ENCODE measurements around the gene LMF2. TPM values are rescaled to one million over a fixed set of nuclear protein-coding genes. Genes with fewer than 3 reads are reported as not detected.

The LMF2 gene
- total RNA-seq, 1 donor from 2014 or later: 93.2 TPM

- TF ChIP-seq CTCF (IDR thresholded peaks at IDR 0.05; ENCODE audit: insufficient read depth, low read depth, low read length) (no peak), EZH2 (IDR thresholded peaks at IDR 0.05; ENCODE audit: insufficient read depth, low read length) (no peak)
- peak within 1 kb of the TSS; percentile 90 for H3K4me3 Mint-ChIP-seq (ENCODE audit: unreplicated experiment)
- Histone ChIP-seq H3K79me2 (ENCODE audit: insufficient read depth, low read length) (peaks cover 44% of the 10 kb centered on the region), H3K27me3 (ENCODE audit: insufficient read depth, low read length) (peaks cover under 1% of the 10 kb centered on the region), H3K4me2 (ENCODE audit: low read length) (peak within 1 kb of the TSS; percentile 93), H2AFZ (ENCODE audit: low read depth, low read length) (peak within 1 kb of the TSS; percentile 88), H4K20me1 (ENCODE audit: insufficient read depth, low read length) (peaks cover 42% of the 10 kb centered on the region), H3K4me1 (ENCODE audit: insufficient read depth, low read length) (peaks cover 27% of the 10 kb centered on the region), H3K4me3 (ENCODE audit: insufficient read depth, low read depth, low read length) (peak within 1 kb of the TSS; percentile 63), H3K36me3 (ENCODE audit: insufficient read depth, low read length) (no peaks in the 10 kb centered on the region), H3K9ac (ENCODE audit: low read length) (peak within 1 kb of the TSS; percentile 88), H3K9me3 (ENCODE audit: insufficient read depth, low read depth, low read length) (no peaks in the 10 kb centered on the region), H3K27ac (ENCODE audit: low read depth, low read length) (peak within 1 kb of the TSS; percentile 73)
- H3K27me3 Mint-ChIP-seq (ENCODE audit: low read depth, unreplicated experiment): peaks cover 21% of the 10 kb centered on the region
- FAIRE-seq: no peak
- DNase-seq (ENCODE audit: low read depth): peak; percentile 64
- no peaks in the 10 kb centered on the region for H3K9me3 Mint-ChIP-seq (ENCODE audit: unreplicated experiment)
- H3K27ac Mint-ChIP-seq (ENCODE audit: unreplicated experiment): peak within 1 kb of the TSS; percentile 83
- peaks cover 4% of the 10 kb centered on the region for H3K36me3 Mint-ChIP-seq (ENCODE audit: low read depth, unreplicated experiment)
- H3K4me1 Mint-ChIP-seq (ENCODE audit: low read depth, unreplicated experiment): peaks cover 17% of the 10 kb centered on the region
These were observed 32.5 kb downstream of the LMF2 start, which contains the start of gene SBF1 for GRCh38 chr22:50474710-50475651. TSS of gene SBF1 (minus strand) at chr22:50475035. CDS start at chr22:50474840, 195 bp downstream.

GRCh38 chr22:50473855-50474671 is 33.4 kb downstream of the LMF2 start:
- Histone ChIP-seq H3K4me1 (ENCODE audit: insufficient read depth, low read length) (peaks cover 36% of the 10 kb centered on the region), H3K4me3 (ENCODE audit: insufficient read depth, low read depth, low read length) (peak overlapping the region; percentile 63), H3K36me3 (ENCODE audit: insufficient read depth, low read length) (no peaks in the 10 kb centered on the region), H3K27ac (ENCODE audit: low read depth, low read length) (peak overlapping the region; percentile 73), H3K4me2 (ENCODE audit: low read length) (peak overlapping the region; percentile 93), H3K27me3 (ENCODE audit: insufficient read depth, low read length) (no peaks in the 10 kb centered on the region), H2AFZ (ENCODE audit: low read depth, low read length) (peak overlapping the region; percentile 61), H3K9me3 (ENCODE audit: insufficient read depth, low read depth, low read length) (no peaks in the 10 kb centered on the region), H3K79me2 (ENCODE audit: insufficient read depth, low read length) (peaks cover 53% of the 10 kb centered on the region), H3K9ac (ENCODE audit: low read length) (peak overlapping the region; percentile 88), H4K20me1 (ENCODE audit: insufficient read depth, low read length) (peaks cover 52% of the 10 kb centered on the region)
- Mint-ChIP-seq H3K4me1 (ENCODE audit: low read depth, unreplicated experiment) (peaks cover 17% of the 10 kb centered on the region), H3K4me3 (ENCODE audit: unreplicated experiment) (peak overlapping the region; percentile 90), H3K27ac (ENCODE audit: unreplicated experiment) (peak overlapping the region; percentile 83), H3K27me3 (ENCODE audit: low read depth, unreplicated experiment) (peaks cover 14% of the 10 kb centered on the region), H3K36me3 (ENCODE audit: low read depth, unreplicated experiment) (peaks cover 4% of the 10 kb centered on the region), H3K9me3 (ENCODE audit: unreplicated experiment) (no peaks in the 10 kb centered on the region)
- DNase-seq (ENCODE audit: low read depth) (peak; percentile 37), FAIRE-seq (no peak)
- no peak for TF ChIP-seq CTCF (IDR thresholded peaks at IDR 0.05; ENCODE audit: insufficient read depth, low read depth, low read length)
- no peak for TF ChIP-seq EZH2 (IDR thresholded peaks at IDR 0.05; ENCODE audit: insufficient read depth, low read length)
